T-helper 2 cell (primary cell): ENCODE results near the gene HINT2.

ENCODE experiments used
- DNase-seq, 5 experiments: peaks; one replicate each; pipeline versions ENCODE4 v3.0.0 to v3.0.0-alpha.2; 2012 to 2022
- total RNA-seq, 2 donors: gene quantifications; one replicate each; lab custom pipeline; 2026; lab: John Stamatoyannopoulos, UW

The HINT2 gene
- total RNA-seq: 2.0 to 2.2 reads per million in 2 donors

GRCh38 chr9:35814841-35815543 is at the start of gene HINT2:
Gene HINT2, minus strand, starts transcription at chr9:35815042. Its CDS starts 63 bp downstream, at chr9:35814979.
- peak; percentile 93 to 99 (median 96) for DNase-seq

GRCh38 chr9:35863583-35863982 is 48.7 kb upstream of the HINT2 start:
- no peak for DNase-seq

- DNase-seq: no peak
These were observed 47.5 kb upstream of the HINT2 start for GRCh38 chr9:35862328-35862727.

- DNase-seq: no peak
These were observed 46.5 kb upstream of the HINT2 start for GRCh38 chr9:35861161-35861897.

GRCh38 chr9:35859990-35860339 is 45.1 kb upstream of the HINT2 start:
- DNase-seq: no peak

GRCh38 chr9:35859310-35859989 is 44.6 kb upstream of the HINT2 start:
- peak in 1 of 5 experiments; percentile 27 for DNase-seq

- no peak for DNase-seq
These were observed 43.6 kb upstream of the HINT2 start for GRCh38 chr9:35858458-35858857.

GRCh38 chr9:35856882-35857281 is 42.0 kb upstream of the HINT2 start:
- no peak for DNase-seq

- no peak for DNase-seq
These were observed 41.4 kb upstream of the HINT2 start for GRCh38 chr9:35856206-35856605.

GRCh38 chr9:35854091-35854762 is 39.4 kb upstream of the HINT2 start:
- DNase-seq: no peak

GRCh38 chr9:35852876-35853865 is 38.3 kb upstream of the HINT2 start:
- no peak for DNase-seq

- no peak for DNase-seq
These were observed 37.5 kb upstream of the HINT2 start for GRCh38 chr9:35852267-35852815.

- DNase-seq: peak in 1 of 5 experiments; percentile 29
These were observed 33.1 kb upstream of the HINT2 start for GRCh38 chr9:35847792-35848572.

GRCh38 chr9:35845824-35846771 is 31.3 kb upstream of the HINT2 start:
- DNase-seq: no peak

GRCh38 chr9:35844628-35845270 is 29.9 kb upstream of the HINT2 start:
- peak in 2 of 5 experiments; percentile 24 to 41 for DNase-seq

GRCh38 chr9:35842795-35843194 is 28.0 kb upstream of the HINT2 start:
- no peak for DNase-seq

GRCh38 chr9:35842020-35842745 is 27.3 kb upstream of the HINT2 start:
- DNase-seq: no peak

GRCh38 chr9:35841645-35841900 is 26.7 kb upstream of the HINT2 start:
- no peak for DNase-seq
